Hair follicular keratinocyte (primary cell): Measurements from ENCODE around the gene RNF5. TPM values are rescaled to one million over a fixed set of nuclear protein-coding genes. Genes with fewer than 3 reads are reported as not detected.

Source experiments
- total RNA-seq: library from RNA; depleted of rRNA; stranded (reverse); fragments of >200 nt; gene quantifications from 2 replicates; pipeline ENCODE4 v1.2.3, GENCODE V29; 2015

RNF5 gene, protein sequence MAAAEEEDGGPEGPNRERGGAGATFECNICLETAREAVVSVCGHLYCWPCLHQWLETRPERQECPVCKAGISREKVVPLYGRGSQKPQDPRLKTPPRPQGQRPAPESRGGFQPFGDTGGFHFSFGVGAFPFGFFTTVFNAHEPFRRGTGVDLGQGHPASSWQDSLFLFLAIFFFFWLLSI
- total RNA-seq: 37.5 and 64.1 TPM in 2 replicates

GRCh38 chr6:32177788-32178546, at the start of gene RNF5:
Gene RNF5 (plus strand): TSS chr6:32178405. CDS start chr6:32178512, 107 bp downstream.

GRCh38 chr6:32151863-32152768, 26.1 kb upstream of the RNF5 start, which contains the start of gene PRRT1:
Gene PRRT1 (minus strand): TSS chr6:32151939. CDS start chr6:32151827, 112 bp downstream.

GRCh38 chr6:32153564-32154513, 24.4 kb upstream of the RNF5 start, which contains the start of gene PPT2:
Gene PPT2 (plus strand): TSS chr6:32154141. CDS start chr6:32154595, 454 bp downstream.

DNA sequence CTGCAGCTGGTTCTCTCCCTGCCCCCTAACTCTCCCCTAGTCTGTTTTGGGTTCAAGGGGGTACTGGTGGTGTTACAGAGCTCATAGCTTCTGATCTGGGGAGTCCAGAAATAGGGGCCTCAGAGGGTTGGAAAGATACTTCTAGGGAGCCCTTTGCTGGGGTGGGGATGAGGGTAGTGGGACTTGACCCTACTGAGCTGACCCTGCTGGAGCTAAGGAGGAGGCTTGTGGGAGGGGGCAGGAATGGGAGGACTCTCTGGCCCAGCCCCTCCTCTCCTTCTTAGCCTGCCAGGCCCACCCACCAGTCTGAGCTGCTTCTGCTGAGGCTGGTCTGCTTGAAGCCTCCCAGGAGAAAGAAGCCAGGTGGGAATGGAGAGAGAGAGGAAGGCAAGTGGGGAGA, 13.9 kb upstream of the RNF5 start, which contains the start of gene EGFL8:
Gene EGFL8, plus strand, starts transcription at position 301 of the 400 bp plus-strand sequence. CDS start 1,571 bp downstream, outside the sequence.

GRCh38 chr6:32175711-32176475, 2.3 kb upstream of the RNF5 start, which contains the start of gene AGPAT1:
Gene AGPAT1 (minus strand): TSS chr6:32176084. CDS start chr6:32171496, 4,588 bp downstream.

GRCh38 chr6:32184084-32184640, 6.0 kb downstream of the RNF5 start, which contains the start of gene AGER:
Gene AGER (minus strand): TSS chr6:32184253. CDS start chr6:32184222, 31 bp downstream.

DNA sequence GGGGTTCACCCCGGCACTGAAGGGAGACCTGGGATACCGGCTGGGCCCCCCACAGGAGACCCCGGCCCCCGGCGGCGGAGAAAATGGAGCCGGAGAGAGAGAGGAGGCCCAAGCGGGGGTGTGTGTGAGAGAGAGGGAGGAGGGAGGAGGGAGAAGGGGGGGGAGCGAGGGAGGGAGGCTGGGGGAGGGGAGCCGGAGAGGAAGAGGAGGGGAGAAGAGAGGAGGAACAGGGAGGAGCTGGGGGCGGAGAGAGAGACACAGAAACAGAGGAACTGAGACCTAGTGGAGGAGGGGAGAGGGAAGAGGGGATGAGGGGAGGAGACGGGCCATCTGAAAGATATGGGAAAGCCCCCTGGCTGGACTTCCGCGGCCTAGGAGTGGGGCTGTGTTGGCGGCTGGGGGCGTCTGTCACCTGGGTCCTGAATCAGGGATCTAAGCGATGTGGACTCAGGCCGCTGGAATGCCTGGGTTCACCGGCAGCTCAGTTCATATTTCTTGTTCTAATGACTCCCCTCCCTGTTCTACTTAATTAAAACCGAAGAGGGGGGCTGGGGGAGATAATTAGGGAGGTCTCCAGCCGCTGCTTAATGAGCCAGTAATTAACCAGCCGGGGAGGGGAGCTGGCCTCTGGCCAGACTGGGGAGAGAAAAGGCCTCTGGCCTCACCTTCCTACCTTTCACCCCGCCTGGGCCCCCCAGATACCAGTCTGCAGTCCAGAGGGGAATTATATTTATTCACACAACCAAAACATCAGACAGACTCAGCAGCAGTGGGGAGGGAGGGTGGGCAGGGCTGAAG, 12.0 kb downstream of the RNF5 start, which contains the start of gene PBX2:
Gene PBX2, minus strand, starts transcription at position 149 of the 798 bp plus-strand sequence. CDS start 287 bp downstream, outside the sequence.

DNA sequence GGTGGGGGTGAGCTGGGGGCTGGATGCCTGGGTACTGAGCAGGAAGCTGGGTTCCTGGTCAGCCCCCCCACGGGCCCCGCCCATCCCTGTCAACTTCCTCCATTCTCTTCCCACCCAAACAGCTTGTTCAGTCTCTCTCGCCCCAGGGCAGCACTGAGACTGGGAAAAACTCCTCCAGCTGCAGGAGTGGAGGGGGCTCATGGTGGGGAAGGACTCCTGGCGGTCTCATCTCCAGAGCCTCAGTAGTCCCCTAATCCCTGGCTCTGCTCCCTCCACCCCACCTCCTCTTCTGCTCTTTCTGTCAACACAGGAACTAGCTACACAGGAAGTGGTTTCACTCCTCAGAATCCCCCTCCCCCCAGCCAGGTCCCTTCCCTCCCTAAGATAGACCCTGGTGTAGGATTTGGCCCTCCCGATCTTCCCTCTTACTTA, 14.4 kb downstream of the RNF5 start, which contains the start of gene GPSM3:
Gene GPSM3, minus strand, starts transcription at position 36 of the 432 bp plus-strand sequence. CDS start 130 bp downstream, outside the sequence.

GRCh38 chr6:32223258-32224235, 45.3 kb downstream of the RNF5 start, which contains the start of gene NOTCH4:
Gene NOTCH4 (minus strand): TSS chr6:32224067. CDS start chr6:32223928, 139 bp downstream.

Other genes with a start within 250 kb of the RNF5 start
- gene CFB, start 232.3 kb upstream of the RNF5 start, total RNA-seq: 1.2 and 3.4 TPM in 2 replicates
- 129 and 171 TPM in 2 replicates for gene NELFE, start 219.4 kb upstream of the RNF5 start, total RNA-seq
- gene SKIC2, start 219.2 kb upstream of the RNF5 start, total RNA-seq: 34.5 and 47.2 TPM in 2 replicates
- 17.2 and 20.9 TPM in 2 replicates for gene DXO, start 206.3 kb upstream of the RNF5 start, total RNA-seq
- 1.7 and 3.4 TPM in 2 replicates for gene C4A, start 196.3 kb upstream of the RNF5 start, total RNA-seq
- gene C4B, start 163.6 kb upstream of the RNF5 start, total RNA-seq: 1.2 and 2.4 TPM in 2 replicates
- gene CYP21A2, start 140.0 kb upstream of the RNF5 start, total RNA-seq: not detected in 2 replicates
- 0.23 and 0.30 TPM in 2 replicates for gene TNXB, start 69.1 kb upstream of the RNF5 start, total RNA-seq
- 16.0 and 22.0 TPM in 2 replicates for gene ATF6B, start 50.2 kb upstream of the RNF5 start, total RNA-seq
- 4.5 and 7.8 TPM in 2 replicates for gene FKBPL, start 48.1 kb upstream of the RNF5 start, total RNA-seq
- gene PRRT1, start 26.5 kb upstream of the RNF5 start, total RNA-seq: not detected in 2 replicates
- gene PPT2, start 24.3 kb upstream of the RNF5 start, total RNA-seq: 14.3 and 17.5 TPM in 2 replicates
- 0.57 and 1.0 TPM in 2 replicates for gene EGFL8, start 13.8 kb upstream of the RNF5 start, total RNA-seq
- 49.2 and 63.7 TPM in 2 replicates for gene AGPAT1, start 2.3 kb upstream of the RNF5 start, total RNA-seq
- 1.3 and 1.8 TPM in 2 replicates for gene AGER, start 5.8 kb downstream of the RNF5 start, total RNA-seq
- 22.7 and 42.2 TPM in 2 replicates for gene PBX2, start 11.8 kb downstream of the RNF5 start, total RNA-seq
- gene GPSM3, start 14.2 kb downstream of the RNF5 start, total RNA-seq: 7.0 and 13.3 TPM in 2 replicates
- 0.08 and 0.61 TPM in 2 replicates for gene NOTCH4, start 45.7 kb downstream of the RNF5 start, total RNA-seq
- gene TSBP1, start 193.5 kb downstream of the RNF5 start, total RNA-seq: not detected in 2 replicates
- not detected in 2 replicates for gene BTNL2, start 228.8 kb downstream of the RNF5 start, total RNA-seq